ENCODE data around the gene CENPH. TPM values are rescaled to one million over a fixed set of nuclear protein-coding genes. Genes with fewer than 3 reads are reported as not detected.
A peak's percentile ranks its signal among the peaks of the same experiment; 100 is the strongest.

Gene CENPH
- total and polyA plus RNA-seq, 2 of the 13 experiments (the other 11 are each of a cell fraction or from before 2014, with no cell fraction given), result 11.2 to 28.8 TPM

DNA sequence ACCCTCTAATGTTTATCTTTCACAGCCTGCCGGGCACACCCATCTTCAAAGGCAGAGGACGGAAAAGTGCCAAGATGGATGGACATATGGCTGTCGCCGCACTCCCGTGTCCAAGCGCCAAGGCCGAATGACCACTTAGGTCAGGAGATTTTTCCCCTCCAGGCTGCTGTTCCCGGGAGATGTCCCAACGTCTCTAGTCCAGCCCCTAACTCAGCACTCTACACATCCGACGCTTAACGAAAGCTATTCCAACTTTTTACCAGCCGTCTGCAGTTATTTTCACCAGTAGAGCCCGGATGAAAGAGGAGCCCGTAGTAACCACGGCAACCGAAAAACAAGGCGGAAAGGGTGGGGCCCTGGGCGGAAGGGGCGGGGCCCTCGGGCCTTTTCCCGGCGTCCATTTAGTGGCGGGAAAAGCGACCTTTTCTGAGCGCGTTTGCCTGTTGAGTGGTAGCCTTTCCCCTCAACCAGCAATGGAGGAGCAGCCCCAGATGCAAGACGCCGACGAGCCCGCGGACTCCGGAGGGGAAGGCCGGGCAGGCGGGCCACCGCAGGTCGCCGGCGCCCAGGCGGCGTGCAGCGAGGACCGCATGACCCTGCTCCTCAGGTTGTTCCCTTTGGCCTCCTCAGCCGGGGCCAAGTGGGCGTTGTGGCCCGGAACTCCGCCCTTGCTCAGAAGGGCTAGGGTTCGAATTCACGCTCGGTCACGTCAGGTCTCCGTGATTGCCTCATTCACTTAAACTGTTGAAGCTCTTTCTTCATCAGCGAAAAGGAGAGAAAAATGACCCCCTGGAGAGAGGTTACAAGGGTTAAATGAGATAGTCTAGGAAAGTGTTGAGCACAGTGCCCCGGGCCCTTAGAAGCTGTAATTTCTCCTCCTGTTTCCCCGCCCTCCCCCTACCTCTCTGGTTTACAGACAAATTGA, at the start of gene CENPH (continued):
- TF ChIP-seq, protein P1, sequence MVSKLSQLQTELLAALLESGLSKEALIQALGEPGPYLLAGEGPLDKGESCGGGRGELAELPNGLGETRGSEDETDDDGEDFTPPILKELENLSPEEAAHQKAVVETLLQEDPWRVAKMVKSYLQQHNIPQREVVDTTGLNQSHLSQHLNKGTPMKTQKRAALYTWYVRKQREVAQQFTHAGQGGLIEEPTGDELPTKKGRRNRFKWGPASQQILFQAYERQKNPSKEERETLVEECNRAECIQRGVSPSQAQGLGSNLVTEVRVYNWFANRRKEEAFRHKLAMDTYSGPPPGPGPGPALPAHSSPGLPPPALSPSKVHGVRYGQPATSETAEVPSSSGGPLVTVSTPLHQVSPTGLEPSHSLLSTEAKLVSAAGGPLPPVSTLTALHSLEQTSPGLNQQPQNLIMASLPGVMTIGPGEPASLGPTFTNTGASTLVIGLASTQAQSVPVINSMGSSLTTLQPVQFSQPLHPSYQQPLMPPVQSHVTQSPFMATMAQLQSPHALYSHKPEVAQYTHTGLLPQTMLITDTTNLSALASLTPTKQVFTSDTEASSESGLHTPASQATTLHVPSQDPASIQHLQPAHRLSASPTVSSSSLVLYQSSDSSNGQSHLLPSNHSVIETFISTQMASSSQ (IDR thresholded peaks at IDR 0.05; ENCODE audit: low read depth), result no peak
- TF ChIP-seq, protein P1 (CRISPR knock-in tag; IDR thresholded peaks at IDR 0.05; ENCODE audit: borderline replicate concordance), result peak; percentile 54; the same call in 1 of the 2 replicates
- peak; percentile 92 for TF ChIP-seq RBFOX2 (IDR thresholded peaks at IDR 0.05; ENCODE audit: low read depth, low read length)
- TF ChIP-seq, protein P2, sequence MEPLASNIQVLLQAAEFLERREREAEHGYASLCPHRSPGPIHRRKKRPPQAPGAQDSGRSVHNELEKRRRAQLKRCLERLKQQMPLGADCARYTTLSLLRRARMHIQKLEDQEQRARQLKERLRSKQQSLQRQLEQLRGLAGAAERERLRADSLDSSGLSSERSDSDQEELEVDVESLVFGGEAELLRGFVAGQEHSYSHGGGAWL (CRISPR knock-in tag; IDR thresholded peaks at IDR 0.05), result 0 out of 2 replicates have a peak, but pooled peaks have one; percentile 64
- no peak for TF ChIP-seq HMG20A (CRISPR knock-in tag; IDR thresholded peaks at IDR 0.05; ENCODE audit: borderline replicate concordance)
- TF ChIP-seq, protein P3, sequence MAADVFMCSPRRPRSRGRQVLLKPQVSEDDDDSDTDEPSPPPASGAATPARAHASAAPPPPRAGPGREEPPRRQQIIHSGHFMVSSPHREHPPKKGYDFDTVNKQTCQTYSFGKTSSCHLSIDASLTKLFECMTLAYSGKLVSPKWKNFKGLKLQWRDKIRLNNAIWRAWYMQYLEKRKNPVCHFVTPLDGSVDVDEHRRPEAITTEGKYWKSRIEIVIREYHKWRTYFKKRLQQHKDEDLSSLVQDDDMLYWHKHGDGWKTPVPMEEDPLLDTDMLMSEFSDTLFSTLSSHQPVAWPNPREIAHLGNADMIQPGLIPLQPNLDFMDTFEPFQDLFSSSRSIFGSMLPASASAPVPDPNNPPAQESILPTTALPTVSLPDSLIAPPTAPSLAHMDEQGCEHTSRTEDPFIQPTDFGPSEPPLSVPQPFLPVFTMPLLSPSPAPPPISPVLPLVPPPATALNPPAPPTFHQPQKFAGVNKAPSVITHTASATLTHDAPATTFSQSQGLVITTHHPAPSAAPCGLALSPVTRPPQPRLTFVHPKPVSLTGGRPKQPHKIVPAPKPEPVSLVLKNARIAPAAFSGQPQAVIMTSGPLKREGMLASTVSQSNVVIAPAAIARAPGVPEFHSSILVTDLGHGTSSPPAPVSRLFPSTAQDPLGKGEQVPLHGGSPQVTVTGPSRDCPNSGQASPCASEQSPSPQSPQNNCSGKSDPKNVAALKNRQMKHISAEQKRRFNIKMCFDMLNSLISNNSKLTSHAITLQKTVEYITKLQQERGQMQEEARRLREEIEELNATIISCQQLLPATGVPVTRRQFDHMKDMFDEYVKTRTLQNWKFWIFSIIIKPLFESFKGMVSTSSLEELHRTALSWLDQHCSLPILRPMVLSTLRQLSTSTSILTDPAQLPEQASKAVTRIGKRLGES (CRISPR knock-in tag; IDR thresholded peaks at IDR 0.05; ENCODE audit: borderline replicate concordance), result no peak
- TF ChIP-seq RFX1 (IDR thresholded peaks at IDR 0.05), result peak; percentile 87
- TF ChIP-seq, protein P4, sequence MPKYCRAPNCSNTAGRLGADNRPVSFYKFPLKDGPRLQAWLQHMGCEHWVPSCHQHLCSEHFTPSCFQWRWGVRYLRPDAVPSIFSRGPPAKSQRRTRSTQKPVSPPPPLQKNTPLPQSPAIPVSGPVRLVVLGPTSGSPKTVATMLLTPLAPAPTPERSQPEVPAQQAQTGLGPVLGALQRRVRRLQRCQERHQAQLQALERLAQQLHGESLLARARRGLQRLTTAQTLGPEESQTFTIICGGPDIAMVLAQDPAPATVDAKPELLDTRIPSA (CRISPR knock-in tag; IDR thresholded peaks at IDR 0.05; ENCODE audit: borderline replicate concordance), result peak; percentile 68; the same call in 1 of the 2 replicates
- TF ChIP-seq XRCC5 (optimal IDR thresholded peaks at IDR 0.05; ENCODE audit: low read length), result peak; percentile 16
- peak; percentile 38; the same call in 1 of the 2 replicates for TF ChIP-seq TOE1 (CRISPR knock-in tag; IDR thresholded peaks at IDR 0.05)
- TF ChIP-seq ZFP1 (CRISPR knock-in tag; IDR thresholded peaks at IDR 0.05), result 0 out of 2 replicates have a peak, but pooled peaks have one; percentile 47
- 0 out of 2 replicates have a peak, but pooled peaks have one; percentile 10 for TF ChIP-seq BRCA1 (CRISPR knock-in tag; IDR thresholded peaks at IDR 0.05)
- TF ChIP-seq HOXA5 (CRISPR knock-in tag; IDR thresholded peaks at IDR 0.05), result peak; percentile 50; the same call in 1 of the 2 replicates
- peak; percentile 79 for TF ChIP-seq ZNF350 (CRISPR knock-in tag; IDR thresholded peaks at IDR 0.05; ENCODE audit: borderline replicate concordance, low read depth)
- no peak for TF ChIP-seq ZC3H4 (CRISPR knock-in tag; IDR thresholded peaks at IDR 0.05; ENCODE audit: borderline replicate concordance)
- peak; percentile 65; the same call in 1 of the 2 replicates for TF ChIP-seq RFXAP (CRISPR knock-in tag; IDR thresholded peaks at IDR 0.05; ENCODE audit: borderline replicate concordance)
- peak; percentile 68 for TF ChIP-seq REPIN1 (CRISPR knock-in tag; IDR thresholded peaks at IDR 0.05; ENCODE audit: borderline replicate concordance, low read depth)

All from HepG2 (cell line).